Loucy (cell line): ENCODE results near the gene HRH3.

Experiments used
- H2AFZ ChIP-seq: fragments of 200-600 bp; sonication (generic); 2 replicates; pipeline ENCODE4 v1.6.0; 2016; ENCODE audit warnings: antibody characterized with exemption, mild to moderate bottlenecking, low read length, moderate library complexity
- H3F3A ChIP-seq: fragments of 200-600 bp; 2 replicates; pipeline ENCODE4 v1.6.0; 2016; ENCODE audit warnings: antibody characterized with exemption, low read depth, mild to moderate bottlenecking
- H3K27me3 ChIP-seq: fragments of 200-600 bp; sonication (generic); 2 replicates; pipeline ENCODE4 v1.6.1; 2014; ENCODE audit warnings: low read length, mild to moderate bottlenecking; ENCODE audit not compliant: insufficient read depth, poor library complexity, severe bottlenecking
- H3K36me3 ChIP-seq: fragments of 200-600 bp; sonication (generic); 2 replicates; pipeline ENCODE4 v1.6.1; 2016; ENCODE audit warnings: low read length; ENCODE audit not compliant: insufficient read depth
- H3K4me1 ChIP-seq: fragments of 200-600 bp; sonication (generic); 2 replicates; pipeline ENCODE4 v1.5.1; 2014; ENCODE audit warnings: low read length, mild to moderate bottlenecking; ENCODE audit not compliant: insufficient read depth, poor library complexity, severe bottlenecking
- H3K4me2 ChIP-seq: fragments of 200-600 bp; sonication (generic); 2 replicates; pipeline ENCODE4 v1.6.0; 2014; ENCODE audit warnings: antibody characterized with exemption, low read length, low read depth, mild to moderate bottlenecking; ENCODE audit not compliant: poor library complexity, severe bottlenecking
- H3K4me3 ChIP-seq: fragments of 200-600 bp; sonication (generic); 2 replicates; pipeline ENCODE4 v1.5.1; 2014; ENCODE audit warnings: low read length, mild to moderate bottlenecking, mixed read lengths; ENCODE audit not compliant: poor library complexity, severe bottlenecking
- H3K79me2 ChIP-seq: fragments of 200-600 bp; sonication (generic); 2 replicates; pipeline ENCODE4 v1.6.1; 2014; ENCODE audit warnings: low read length; ENCODE audit not compliant: insufficient read depth
- H3K9ac ChIP-seq: fragments of 200-600 bp; sonication (generic); 2 replicates; pipeline ENCODE4 v1.6.0; 2014; ENCODE audit warnings: mild to moderate bottlenecking, low read depth, low read length, moderate library complexity; ENCODE audit not compliant: poor library complexity, severe bottlenecking
- H3K9me2 ChIP-seq: fragments of 200-600 bp; sonication (generic); replicated peaks from 2 replicates; pipeline ENCODE4 v1.6.1; 2016; ENCODE audit warnings: low read depth, low read length, mixed read lengths
- H3K9me3 ChIP-seq: fragments of 200-600 bp; sonication (generic); 2 replicates; pipeline ENCODE4 v1.6.1; 2014; ENCODE audit warnings: mild to moderate bottlenecking, antibody characterized with exemption, low read length, low read depth; ENCODE audit not compliant: insufficient read depth
- H4K20me1 ChIP-seq: fragments of 200-600 bp; sonication (generic); 2 replicates; pipeline ENCODE4 v1.6.0; 2014; ENCODE audit warnings: antibody characterized with exemption, low read length, mild to moderate bottlenecking; ENCODE audit not compliant: insufficient read depth, poor library complexity, severe bottlenecking
- CTCF ChIP-seq: fragments of 200-600 bp; sonication (generic); conservative IDR thresholded peaks from 2 replicates; pipeline ENCODE4 v1.5.1; 2014; ENCODE audit warnings: mild to moderate bottlenecking, antibody characterized with exemption, low read length
- EZH2phosphoT487 ChIP-seq: fragments of 200-600 bp; IDR thresholded peaks from 2 replicates; pipeline ENCODE4 v1.6.1; 2018; ENCODE audit warnings: antibody characterized with exemption, mild to moderate bottlenecking, moderate library complexity, borderline replicate concordance

Gene HRH3

GRCh38 chr20:62165762-62166399 lies 54.2 kb downstream of the HRH3 start:
- Histone ChIP-seq H3K27me3 (no peaks in the 10 kb centered on the region), H3K4me2 (no peak overlapping the region), H4K20me1 (no peaks in the 10 kb centered on the region), H3K9ac (no peak overlapping the region), H3K4me1 (no peaks in the 10 kb centered on the region), H3K9me3 (no peaks in the 10 kb centered on the region), H3F3A (no peaks in the 10 kb centered on the region), H3K36me3 (peaks cover 70% of the 10 kb centered on the region; the same call in 1 of the 2 replicates), H3K79me2 (no peaks in the 10 kb centered on the region), H2AFZ (no peak overlapping the region), H3K9me2 (no peaks in the 10 kb centered on the region), H3K4me3 (no peak overlapping the region)
- no peak for TF ChIP-seq EZH2phosphoT487
- no peak for TF ChIP-seq CTCF
